HG03097 (cell line): ENCODE measurements around the gene PCDH1.

Experiments
- ATAC-seq: cut with Tn5 transposase; IDR thresholded peaks from one replicate; pipeline ENCODE4 v1.9.1; 2021; ENCODE audit not compliant: unreplicated experiment, low FRiP score

PCDH1 gene

GRCh38 chr5:141875022-141875740 is 3.0 kb downstream of the PCDH1 start:
- ATAC-seq: no peak

GRCh38 chr5:141874262-141874964 is 3.8 kb downstream of the PCDH1 start:
- no peak for ATAC-seq

- ATAC-seq: no peak
Measured at GRCh38 chr5:141873933-141874261, 4.3 kb downstream of the PCDH1 start.

- no peak for ATAC-seq
Measured at GRCh38 chr5:141872496-141873356, 5.5 kb downstream of the PCDH1 start.

- ATAC-seq: no peak
Measured at GRCh38 chr5:141871870-141872269, 6.3 kb downstream of the PCDH1 start.

- ATAC-seq: no peak
Measured at GRCh38 chr5:141870871-141871270, 7.3 kb downstream of the PCDH1 start.

- no peak for ATAC-seq
Measured at GRCh38 chr5:141870228-141870627, 8.0 kb downstream of the PCDH1 start.

- no peak for ATAC-seq
Measured at GRCh38 chr5:141869514-141869913, 8.7 kb downstream of the PCDH1 start.

- ATAC-seq: no peak
Measured at GRCh38 chr5:141869040-141869439, 9.2 kb downstream of the PCDH1 start.

GRCh38 chr5:141868541-141868940 is 9.7 kb downstream of the PCDH1 start:
- no peak for ATAC-seq

GRCh38 chr5:141867651-141868050 is 10.6 kb downstream of the PCDH1 start:
- ATAC-seq: no peak

- no peak for ATAC-seq
Measured at GRCh38 chr5:141867139-141867538, 11.1 kb downstream of the PCDH1 start.

GRCh38 chr5:141866096-141866495 is 12.1 kb downstream of the PCDH1 start:
- no peak for ATAC-seq

- no peak for ATAC-seq
Measured at GRCh38 chr5:141865406-141865805, 12.8 kb downstream of the PCDH1 start.

GRCh38 chr5:141864371-141865370 is 13.5 kb downstream of the PCDH1 start:
- ATAC-seq: no peak

GRCh38 chr5:141863569-141864178 is 14.5 kb downstream of the PCDH1 start:
- ATAC-seq: no peak

- no peak for ATAC-seq
Measured at GRCh38 chr5:141862936-141863543, 15.2 kb downstream of the PCDH1 start.

GRCh38 chr5:141861194-141861593 is 17.0 kb downstream of the PCDH1 start:
- no peak for ATAC-seq

GRCh38 chr5:141858079-141858765 is 20.0 kb downstream of the PCDH1 start:
- no peak for ATAC-seq
